Left hindlimb (tissue), 1 donor: ENCODE results near the gene APBA3.

Source experiments
- DNase-seq: peaks from one replicate; pipeline ENCODE4 v3.0.0-alpha.2; 2018

Gene APBA3

DNA sequence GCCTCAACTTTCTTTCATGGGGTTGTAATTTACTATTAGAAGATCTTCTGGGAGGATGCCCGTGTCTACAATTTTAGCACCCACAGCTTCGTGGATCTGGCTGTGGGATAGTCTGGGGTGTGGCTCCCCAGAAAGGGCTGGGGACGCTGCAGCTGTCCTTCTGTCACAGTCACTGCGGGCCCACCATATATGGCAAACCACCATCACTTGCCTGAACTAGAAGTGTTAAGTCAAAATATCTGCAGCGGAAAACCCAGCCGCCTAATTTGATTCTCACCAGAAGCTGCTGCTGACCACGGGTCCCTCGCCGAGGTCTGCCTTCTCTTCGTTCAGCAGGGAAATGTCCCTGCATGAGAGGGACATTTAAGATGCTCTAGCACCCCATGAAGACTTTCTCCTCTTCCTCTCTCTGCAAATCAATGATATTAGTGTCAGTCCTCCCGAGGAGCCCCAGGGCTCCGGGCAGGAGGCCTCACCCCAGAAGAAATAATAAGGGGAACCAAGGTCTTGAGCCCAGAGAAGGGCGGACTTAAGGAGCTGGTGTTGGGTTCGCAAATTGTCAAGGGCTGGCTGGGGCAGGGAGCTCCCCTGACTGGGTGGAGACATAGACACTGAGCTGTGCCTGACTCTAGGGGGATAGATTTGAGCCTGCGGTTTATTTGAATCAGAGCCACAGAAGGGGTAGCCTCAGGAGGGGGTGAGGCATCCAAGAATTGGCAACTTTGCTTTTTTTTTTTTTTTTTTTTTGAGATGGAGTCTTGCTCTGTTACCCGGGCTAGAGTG is 27.7 kb upstream of the APBA3 start:
- no peak for DNase-seq

DNA sequence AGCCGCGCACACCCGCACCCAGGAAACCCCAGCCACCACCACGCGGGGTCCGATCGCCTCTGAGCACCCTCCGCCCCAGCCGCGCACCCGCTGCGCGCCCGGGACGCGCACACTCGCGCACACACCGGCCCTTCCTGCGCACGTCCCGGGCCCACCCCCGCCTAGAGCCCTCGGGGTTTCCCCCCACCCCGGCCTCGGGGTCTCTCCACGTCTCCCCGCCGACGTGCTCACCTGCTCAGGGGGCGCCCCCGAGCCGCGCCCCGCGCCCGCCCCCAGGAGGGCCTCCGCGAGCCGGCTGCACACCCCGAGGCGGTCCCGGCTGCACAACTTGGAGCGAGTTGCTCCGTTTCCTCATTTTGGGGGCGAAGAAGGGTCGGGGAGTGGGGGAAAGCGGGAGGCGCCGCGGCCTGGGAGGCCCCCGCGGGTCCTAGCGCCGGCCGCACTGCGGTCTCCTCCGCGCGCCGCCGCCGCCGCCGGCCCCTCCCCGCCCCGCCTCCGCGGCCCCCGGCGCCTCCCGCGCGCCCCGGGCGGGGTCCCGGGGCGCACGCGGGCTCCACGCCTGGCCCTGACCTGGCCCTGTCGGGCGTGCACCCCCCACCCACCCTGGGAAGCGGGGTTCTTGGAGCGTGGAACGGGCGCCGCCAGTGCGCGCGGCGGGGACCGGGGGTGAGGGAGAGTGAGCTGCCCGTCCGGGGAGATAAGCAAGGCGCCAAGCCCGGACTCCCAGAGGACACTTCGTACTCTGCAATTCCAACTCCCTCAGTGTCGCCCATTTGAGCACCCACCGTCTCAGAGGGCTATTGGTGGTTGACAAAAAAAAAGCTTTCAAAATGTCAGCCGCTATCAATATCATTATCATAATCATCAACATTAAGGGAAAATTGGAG is 24.7 kb upstream of the APBA3 start, which contains the start of gene MATK:
TSS of gene MATK (minus strand) at position 444 of the 887 bp plus-strand sequence. CDS start 1,246 bp downstream, outside the sequence.
- DNase-seq: no peak

DNA sequence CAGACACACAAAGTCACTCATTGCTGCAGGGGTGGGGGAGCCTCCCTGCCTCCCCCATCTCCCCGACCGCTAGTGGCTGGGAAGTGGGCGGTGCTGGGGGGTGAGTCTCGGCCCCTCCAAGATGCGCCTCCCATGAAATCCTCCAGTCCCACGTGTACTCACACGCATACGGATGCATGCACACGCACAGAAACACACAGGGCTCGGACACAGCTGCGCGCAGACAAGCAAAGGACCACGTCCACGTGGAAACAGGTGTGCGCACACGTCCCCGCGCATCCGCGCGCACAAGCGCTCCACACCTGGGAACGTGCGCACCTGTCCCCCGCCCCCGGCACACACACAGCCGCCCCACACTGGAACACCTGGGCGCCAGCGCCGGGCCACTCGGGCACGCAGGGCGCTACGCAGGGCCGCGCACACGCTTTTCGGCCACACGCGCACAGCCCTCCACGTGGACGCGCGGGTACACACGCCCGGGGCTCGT is 24.0 kb upstream of the APBA3 start:
- DNase-seq: no peak

DNA sequence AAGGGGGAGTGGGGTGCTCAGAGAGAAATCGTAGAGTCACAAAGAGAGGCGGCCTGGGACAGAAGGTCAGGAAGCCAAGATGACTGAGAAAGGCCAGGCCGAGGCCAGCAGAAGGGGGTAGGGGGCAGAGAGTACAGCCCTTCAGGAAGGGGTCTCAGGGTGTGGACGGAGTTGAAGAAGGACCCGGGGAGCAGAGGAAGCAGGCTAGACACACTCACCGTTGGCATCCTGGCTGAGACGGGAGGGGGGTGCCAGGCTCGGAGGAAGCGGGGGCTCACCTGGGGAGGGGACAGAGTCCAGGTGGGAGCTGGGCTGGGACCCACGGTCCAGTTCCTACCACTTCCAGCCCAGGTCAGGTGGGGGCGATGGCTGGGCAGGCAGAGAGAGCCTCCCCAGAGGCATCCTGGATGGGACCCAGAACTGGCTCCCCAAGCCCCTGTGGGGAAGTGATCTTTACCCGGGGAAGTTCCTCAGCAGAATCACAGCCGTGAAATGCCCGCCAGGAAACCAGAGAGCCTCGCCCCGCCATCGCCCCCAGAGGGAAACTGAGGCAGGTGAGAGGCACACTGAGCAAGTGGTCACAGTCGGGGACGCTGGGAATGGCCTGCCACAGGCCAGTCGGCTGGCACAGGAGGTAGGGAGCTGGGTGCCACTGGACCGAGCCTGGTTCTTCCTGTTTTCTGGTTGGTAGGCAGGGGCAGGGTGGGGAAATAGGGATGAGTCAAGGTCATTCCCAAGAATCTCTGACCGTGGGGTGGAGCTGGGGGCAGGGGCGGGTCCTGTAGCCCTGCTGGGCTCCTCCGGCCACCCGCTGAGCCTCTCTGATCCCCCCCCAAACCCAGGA is 23.3 kb upstream of the APBA3 start:
- no peak for DNase-seq

DNA sequence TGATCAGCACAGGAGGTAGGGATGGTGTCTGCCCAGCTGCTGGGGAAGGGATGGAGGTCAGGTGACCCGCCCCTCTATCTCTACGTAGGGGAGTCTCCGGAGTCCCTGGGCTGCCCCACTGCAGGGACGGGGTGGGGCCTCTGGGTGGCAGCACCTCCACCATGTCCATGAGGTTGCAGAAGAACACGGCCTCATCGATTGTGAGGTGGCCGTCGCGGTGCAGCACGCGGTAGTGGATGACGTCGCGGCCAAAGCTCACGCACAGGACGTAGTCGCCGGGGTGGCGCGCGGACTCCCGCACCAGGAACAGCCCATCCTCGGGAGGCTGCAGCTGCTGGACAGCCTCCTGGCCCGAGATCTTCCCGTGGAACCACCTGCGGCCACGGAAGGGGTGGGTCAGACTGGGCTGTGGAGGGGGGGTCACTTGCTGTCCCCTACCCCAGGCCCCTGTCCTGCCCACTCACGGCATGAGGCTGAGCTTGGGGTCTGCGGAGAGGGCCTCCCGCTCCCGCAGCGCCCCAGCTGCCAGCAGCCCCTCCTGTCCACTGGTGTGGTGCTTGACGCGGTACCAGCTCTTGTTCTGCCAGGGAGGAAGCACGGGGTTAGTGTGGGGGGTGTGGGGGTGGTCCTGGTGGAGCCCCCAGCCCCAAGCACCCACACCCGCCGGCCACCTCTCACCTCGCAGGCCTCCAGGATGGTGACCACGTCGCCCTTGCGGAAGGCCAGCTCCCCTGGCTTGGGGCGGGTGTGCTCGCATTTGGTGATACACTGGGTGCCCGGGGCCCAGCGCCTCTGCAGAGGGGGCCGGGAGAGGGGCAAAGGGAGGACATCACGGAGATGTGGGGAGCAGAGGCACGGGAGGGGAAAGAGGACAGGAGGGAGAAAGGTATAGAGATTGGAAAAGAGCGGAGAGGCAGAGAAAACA is 22.4 kb upstream of the APBA3 start:
- no peak for DNase-seq

DNA sequence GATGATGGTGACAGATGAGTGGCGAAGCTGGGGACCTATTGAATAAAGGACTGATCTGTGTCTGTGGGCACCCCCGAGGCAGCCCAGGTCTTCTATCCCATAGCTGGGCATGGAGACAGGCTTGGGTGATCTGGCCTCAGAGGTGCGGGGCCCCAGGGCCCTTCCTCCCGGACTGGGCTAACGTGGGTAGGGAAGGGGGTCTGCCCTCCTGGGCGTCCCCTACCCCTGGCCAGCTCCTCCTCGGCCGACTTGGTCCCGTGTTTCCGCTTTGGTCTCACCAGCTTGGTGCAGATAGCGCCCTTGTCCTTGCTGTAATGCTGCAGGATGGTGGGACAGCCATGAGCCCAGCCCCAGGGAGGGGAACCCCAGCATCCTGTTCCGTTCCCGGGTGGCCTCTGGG is 21.4 kb upstream of the APBA3 start:
- DNase-seq: no peak

DNA sequence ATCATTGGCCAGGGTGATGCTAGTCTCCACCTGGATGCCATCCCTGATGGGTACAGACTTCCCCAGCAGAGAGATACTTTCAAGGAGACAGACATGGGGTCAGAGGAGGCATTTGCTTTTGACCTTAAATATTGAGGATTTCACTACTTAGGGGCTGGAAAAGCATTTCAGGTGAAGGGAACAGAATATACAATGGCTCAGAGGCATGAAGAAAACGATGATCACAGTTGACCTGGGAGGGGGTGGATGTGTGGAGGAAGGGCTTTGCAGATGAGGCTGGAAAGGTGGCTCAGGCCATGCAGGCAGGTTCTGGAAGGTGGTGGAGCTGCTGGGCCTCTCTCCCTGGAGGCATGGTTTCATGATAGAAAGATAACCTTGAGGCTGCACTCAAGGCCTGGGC is 20.8 kb upstream of the APBA3 start:
- no peak for DNase-seq

DNA sequence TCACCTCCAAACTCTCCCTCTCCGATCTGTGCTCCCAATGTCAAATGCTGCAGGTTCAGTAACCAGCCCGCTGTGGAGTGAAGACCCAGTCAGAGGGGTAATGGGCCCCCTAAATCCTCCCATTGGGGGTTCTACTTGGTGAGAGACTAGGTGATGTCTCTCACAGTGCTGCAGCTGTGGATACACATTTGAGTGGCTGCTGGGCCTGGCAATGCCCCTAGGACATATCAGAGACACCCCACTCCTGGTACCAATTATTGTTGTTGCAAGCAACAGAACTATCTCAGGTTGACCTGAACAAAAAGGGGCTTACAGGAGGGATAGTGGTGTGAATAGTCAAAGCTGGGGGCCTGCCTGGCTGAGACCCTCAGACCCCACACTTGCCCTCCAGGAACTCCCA is 20.1 kb upstream of the APBA3 start:
- DNase-seq: no peak

DNA sequence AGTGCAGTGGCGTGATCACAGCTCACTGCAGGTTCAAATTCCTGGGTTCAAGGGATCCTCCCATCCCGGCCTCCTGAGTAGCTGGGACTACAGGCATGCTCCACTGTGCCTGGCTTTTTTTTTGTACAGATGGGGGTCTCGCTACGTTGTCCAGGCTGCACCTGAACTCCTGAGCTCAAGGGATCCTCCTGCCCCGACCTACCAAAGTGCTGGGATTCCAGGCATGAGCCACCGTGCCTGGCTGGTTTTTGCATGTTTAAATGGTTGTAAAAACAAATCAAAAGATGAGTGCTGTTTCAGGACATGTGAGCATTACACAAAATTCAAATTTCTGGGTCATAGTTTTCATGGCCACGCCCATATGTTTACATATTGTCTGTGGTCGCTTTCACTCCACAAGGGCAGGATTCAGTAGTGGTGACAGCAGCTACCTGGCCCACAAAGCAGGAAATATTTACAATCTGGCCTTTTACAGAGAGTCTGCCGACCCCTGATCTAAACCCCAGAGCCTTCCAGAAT is 19.4 kb upstream of the APBA3 start:
- no peak for DNase-seq

DNA sequence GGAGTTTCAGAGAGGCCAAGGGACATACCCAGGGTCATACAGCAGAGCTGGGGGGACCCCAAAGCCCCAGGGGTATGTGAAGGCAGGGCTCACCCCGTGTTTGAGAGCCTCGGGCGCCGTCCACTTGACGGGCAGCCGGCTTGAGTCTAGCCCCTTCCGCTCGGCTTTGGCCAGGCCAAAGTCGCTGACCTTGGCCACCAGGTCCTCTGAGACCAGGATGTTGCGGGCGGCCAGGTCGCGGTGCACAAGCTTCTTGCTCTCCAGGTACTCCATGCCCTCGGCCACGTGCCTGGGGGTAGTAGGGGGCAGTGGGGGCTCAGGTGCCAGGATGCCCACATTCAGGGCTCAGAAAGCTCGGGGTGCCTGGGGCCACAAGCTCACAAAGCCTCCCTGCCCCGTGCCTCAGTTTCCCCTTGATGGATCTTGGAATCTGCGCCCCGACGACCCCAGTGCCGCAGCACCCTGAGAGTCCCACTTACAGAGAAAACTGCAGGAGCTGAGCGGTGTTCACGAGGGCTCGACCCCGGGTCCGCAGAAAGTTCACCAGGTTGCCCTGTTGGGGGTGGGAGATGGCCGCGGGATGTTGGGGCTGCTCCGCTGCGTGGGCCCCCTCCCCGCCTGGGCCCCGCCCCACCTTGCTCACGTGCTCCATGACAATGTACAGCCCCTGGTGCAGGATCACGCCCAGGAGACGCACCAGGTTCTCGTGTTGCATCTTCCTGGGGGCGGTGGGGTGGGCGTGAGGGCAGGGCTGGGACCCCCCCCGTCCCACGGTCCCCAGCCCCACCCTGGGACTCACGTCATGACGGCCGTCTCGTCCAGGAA is 17.6 kb upstream of the APBA3 start:
- no peak for DNase-seq

DNA sequence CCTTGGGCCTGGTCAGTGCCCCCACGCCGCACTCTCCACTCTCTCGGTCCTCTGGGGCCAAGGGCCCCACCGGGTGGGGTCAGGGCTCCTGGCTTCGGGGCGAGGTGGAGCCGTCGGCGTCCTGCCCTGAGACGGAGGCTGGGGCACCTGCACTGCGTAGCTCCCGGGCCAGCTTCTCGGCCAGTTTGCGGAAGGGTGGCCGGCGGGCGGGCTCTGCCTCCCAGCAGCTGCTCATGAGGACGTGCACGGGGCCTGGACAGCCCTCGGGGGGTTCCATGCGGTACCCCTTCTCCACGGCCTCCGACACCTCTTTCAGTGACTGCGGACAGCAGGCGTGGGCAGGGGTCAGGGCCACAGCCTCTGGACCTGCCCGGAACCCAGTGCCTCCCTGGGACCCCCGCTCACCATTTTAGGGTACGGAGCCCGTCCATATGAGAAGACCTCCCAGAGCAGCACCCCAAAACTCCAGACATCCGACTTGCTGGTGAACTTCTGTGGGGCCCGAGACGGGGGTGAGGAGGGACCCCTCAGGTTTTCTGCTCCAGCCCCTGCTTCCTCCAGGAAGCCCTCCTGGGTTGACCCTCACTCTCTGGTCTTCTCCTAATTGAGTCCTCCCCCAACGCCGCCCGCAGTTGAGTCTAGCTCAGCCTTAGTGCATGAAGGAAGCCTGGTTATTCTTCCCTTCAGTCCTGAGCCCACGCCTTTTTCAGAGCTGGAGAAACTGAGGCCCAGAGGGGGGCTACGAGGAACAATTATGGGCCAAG is 16.8 kb upstream of the APBA3 start:
- DNase-seq: no peak

DNA sequence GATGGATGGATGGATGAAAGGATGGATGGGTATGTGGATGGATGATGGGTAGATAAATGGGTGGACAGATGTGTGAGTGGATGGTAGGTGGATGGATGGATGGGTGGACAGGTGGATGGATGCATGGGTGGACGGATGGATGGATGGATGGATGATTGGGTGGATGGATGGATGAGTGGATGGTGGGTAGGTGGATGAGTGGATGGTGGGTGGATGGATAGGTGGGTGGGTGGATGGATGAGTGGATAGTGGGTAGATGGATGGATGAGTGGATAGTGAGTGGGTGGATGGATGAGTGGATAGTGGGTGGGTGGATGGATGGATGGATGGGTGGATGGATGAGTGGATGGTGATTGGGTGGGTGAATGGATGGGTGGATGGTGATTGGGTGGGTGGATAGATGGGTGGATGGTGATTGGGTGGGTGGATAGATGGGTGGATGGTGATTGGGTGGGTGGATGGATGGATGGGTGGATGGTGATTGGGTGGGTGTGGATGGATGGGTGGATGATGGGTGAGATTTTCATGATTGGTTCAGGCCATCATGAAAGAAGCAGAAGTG is 15.1 kb upstream of the APBA3 start:
- no peak for DNase-seq

DNA sequence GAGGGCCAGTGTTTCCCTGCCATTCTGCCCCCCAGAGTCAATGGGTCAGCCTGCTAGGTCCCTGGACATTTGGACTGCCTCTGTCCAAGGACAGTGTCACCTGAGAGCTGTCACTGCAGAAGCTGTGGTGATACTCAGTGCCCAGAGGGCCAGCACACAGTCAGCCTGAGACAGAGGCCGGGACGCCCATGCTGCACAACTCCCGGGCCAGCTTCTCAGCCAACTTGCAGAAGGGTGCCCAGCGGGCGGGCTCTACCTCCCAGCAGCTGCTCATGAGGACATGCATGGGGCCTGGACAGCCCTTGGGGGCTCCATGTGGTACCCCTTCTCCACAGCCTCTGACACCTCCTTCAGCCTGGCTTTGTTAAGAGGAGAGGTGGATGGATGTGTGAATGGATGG is 14.3 kb upstream of the APBA3 start:
- no peak for DNase-seq

DNA sequence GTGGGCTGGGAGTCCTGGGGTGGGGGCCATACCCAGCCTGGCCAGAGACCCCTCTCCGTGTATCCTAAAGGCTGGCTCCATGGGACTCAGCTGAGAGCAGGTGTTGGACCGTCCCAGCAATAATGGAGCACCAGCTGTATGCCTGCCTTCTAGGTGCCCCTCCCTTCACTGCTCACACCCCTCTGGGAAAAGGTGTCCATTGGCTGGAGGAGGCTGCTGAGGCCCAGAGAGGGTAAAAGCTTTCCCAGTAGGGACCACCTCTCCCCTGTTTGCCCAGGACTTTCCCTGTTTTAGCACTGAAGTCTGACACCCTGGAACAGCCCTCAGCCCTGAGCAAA is 13.9 kb upstream of the APBA3 start:
- no peak for DNase-seq

DNA sequence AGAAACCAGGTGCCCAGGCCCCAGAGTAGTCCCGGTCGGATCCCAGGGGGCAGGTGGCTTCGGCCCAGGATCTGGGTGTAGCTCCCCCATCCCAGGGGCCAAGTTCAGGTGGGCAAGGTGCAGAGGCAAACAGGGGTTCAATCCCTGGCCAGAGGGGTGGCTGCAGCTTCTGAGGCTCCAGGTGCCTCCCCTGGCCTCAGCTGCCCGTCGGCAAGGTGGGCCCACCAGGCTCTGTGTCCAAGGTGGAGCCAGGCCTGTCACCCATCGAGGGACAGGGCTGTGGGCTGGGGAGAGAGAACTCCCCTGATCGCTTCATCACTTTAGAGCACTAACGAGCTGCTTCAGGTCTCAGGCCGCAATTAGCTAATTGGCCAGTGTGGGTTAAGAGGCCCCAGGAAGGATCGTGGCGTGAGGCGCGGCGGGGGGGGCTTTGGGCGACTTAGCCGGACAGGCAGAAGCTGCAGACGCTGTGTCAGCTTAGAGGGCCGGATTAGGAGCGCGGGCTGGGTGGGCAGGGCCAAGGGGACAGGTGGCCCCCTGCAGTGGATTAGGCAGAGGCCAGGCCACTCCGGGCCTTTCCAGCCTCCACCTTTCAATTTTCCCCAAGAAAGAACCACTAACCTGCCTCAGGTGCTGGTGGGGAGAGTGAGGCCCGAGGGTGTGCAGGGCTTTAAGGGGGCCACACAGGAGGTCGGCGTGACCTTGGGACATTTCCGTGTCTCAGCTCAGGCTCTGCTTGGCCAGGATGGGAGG is 13.3 kb upstream of the APBA3 start:
- DNase-seq: no peak

DNA sequence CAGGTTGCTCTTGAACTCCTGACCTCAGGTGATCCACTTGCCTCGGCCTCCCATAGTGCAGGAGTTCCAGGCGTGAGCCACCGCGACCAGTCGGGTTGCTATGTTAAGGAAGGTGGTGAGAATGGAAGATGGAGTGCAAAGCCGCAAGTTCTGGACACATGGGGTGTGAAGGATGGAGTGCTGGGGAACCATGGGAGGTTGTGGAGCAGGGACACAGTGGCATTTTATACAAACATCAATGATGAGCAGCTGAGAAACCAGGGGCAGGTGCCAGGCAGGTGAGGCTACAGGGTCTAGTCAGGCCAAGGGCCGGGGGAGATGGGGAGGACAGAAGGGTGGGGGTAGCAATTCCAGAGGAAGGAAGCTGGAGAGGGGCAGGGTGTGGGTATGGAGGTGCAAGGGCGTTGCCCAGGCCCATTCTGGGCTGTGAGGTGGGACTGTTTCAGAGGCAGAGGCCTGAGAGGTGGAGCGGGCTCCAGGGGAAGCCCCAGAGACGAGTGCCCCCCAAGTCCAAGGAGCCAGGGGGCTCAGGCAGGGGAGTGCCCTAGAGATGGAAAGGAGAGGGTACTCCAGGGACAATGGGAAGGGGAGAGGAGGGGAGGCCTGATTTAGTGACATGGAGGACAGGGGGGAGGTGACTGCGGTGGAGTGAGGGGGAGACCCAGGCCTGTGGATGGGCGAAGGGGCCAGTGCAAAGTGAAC is 12.5 kb upstream of the APBA3 start:
- no peak for DNase-seq

DNA sequence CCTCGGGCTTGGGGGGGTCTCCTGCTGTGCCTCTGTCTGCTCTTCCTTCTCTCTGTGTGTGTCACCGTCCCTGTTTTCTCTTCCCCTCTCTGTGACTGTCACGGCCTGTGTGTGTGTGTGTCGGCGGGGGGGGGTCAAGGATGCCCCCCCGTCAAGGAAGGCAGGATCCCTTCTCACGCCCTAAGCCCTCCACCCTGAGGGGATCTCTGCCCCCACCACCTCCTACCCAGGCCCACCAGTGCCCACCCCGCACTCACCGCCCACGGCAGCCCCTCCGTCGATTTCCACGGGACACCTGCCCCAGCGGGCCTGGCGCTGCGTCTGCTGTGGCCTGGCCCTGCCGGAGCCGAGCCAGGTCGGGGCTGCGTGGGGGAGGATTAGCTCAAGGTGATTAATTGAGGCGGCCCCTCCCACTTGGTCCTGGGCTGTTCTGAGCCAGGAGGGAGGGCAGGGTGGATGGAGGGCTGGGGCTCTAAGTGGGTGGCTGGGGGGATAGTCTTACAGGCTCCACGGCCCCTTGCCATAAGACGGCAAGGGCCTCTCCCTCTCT is 10.5 kb upstream of the APBA3 start, which contains the start of gene RAX2:
TSS of gene RAX2 (minus strand) at position 323 of the 550 bp plus-strand sequence. CDS start 486 bp downstream, outside the sequence.
- DNase-seq: no peak
